Activated T-helper 9 cell treated with anti-CD3 and anti-CD28 coated beads, Interleukin-2, amount 50 U/mL, for 16 hours (primary cell): Measurements from ENCODE around the gene ALDH1A1.
"Not testable (repeated sequence)": the region's sequence is repeated elsewhere in the genome, so short reads cannot be mapped to it uniquely, and the experiment has no call there.

ENCODE experiments used
- DNase-seq: peaks from one replicate; pipeline ENCODE4 v3.0.0-alpha.2; 2020; ENCODE audit warnings: low read depth

Gene ALDH1A1

GRCh38 chr9:72943844-72944462 lies 8.9 kb downstream of the ALDH1A1 start:
- DNase-seq, result no peak

DNA sequence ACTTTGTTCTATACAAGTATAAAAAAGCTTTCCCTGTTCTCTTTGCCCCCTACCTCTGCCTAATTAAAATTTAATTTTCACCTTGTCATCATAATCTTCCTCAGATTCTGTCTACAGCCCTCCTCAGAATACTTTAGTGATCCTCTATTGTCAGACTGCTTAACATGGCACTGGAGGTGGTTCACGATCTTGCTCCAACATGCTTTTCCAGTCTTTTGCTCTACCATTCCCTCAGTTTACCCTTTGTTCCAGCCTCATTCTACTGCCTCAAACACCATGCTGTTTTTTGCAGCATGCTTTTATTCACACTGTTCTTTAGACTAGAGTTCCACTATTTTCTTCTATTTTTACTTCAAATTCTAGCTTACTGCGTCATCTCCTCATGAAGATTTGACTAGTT lies 10.4 kb downstream of the ALDH1A1 start:
- no peak for DNase-seq

- not testable (repeated sequence) for DNase-seq
These were observed 13.3 kb downstream of the ALDH1A1 start for GRCh38 chr9:72939581-72939980.

DNA sequence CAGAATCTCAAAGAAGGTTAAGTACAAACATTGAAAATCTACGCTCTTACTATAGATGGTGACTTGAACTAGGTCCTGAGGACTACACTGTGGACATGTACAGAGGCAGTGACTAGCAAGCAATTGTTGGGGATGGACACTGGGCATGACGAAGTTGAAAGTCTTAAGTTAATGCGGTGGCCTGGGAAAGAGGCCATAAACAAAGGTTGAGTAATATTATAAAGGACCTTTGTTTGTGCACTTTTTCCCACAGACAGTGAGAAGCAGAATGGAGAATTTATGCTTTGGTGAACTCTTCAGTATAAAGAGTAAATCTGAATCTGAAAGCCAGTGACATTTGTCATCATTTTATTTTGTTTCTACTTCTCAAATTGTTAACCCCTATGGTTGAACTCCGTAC lies 15.3 kb downstream of the ALDH1A1 start:
- no peak for DNase-seq

GRCh38 chr9:72936679-72937078 lies 16.2 kb downstream of the ALDH1A1 start:
- no peak for DNase-seq

- DNase-seq, result no peak
These were observed 16.6 kb downstream of the ALDH1A1 start for GRCh38 chr9:72936266-72936665.

DNA sequence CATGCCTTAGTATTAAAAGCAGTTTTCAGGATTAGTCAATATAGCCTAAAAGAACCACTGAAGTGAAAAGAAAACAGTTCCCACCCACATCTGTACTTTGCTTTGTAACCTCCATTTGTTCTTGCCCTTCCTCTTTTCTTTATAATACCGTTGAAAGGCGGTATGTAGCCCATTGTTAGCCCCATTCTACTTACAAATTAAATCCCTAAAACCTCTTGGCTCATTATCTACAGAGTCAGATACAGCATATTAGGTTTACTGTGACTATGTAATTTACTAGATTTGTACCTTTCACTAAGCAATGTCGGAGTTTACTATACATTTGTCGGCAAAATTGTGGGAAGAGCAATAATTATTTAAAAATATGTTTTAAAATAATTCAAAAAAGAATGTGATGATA lies 17.3 kb downstream of the ALDH1A1 start:
- DNase-seq, result no peak

GRCh38 chr9:72933730-72934665 lies 18.9 kb downstream of the ALDH1A1 start:
- DNase-seq, result no peak

- DNase-seq, result no peak
These were observed 20.2 kb downstream of the ALDH1A1 start for GRCh38 chr9:72932619-72933018.

GRCh38 chr9:72931897-72932296 lies 21.0 kb downstream of the ALDH1A1 start:
- no peak for DNase-seq

DNA sequence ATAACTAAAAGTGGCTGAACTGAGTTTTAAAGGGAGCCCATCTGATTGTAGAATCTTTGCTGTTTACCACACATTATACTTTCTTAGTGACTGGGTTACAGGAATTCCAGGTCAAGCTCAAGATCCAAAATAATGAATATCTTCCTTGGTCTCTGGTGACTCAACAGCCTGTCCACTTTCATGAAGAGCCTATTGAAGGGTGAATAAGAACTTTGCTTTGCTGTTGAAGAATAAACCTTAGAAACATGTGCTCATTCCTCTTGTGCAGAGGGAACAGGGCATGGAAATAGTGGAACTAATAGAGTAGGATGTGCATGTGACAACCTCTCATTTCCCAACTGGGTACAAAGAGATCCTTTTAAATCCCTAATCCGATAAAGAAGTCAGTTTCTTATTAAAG lies 21.4 kb downstream of the ALDH1A1 start:
- DNase-seq, result no peak

- DNase-seq, result no peak
These were observed 22.0 kb downstream of the ALDH1A1 start for GRCh38 chr9:72930828-72931227.

DNA sequence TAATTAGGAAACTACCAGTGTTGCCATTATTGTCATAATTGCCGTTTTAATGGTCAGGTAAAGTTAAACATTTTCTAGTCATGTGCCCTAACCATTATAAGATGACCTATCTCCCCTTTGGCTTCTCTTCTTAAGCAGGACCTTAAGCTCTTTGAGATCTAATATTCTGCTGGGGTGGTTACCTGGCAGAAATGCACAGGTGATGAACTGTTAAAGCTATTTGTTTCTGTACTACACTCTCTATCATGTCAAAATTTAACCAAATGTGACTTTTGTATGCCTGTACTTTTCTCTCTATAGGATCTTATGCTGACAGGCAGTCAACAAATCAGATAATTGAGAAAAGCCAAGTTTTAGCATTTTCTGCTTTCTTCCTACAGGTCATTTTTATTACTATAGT lies 23.3 kb downstream of the ALDH1A1 start:
- DNase-seq, result no peak

DNA sequence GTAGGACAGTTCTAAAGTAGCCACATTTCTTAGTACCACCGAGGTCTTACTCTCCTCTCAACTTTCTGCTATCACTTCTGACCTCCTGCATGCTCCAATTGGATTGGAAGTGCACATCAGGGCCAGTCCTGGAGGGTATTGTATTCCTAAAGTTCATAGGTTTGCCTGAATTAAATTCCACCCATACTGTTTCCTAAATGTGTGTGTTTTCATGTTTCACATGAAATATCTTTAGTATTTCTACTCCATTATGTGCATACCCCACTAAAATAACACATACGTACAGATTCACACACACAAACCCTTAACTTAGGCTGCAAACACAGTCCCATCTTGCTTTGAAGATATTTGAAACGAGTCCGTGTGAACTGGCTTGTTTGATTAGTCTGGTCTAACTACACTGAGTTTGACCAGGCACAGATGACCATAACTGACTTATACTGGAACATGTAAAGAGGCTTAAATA lies 24.8 kb downstream of the ALDH1A1 start:
- no peak for DNase-seq

DNA sequence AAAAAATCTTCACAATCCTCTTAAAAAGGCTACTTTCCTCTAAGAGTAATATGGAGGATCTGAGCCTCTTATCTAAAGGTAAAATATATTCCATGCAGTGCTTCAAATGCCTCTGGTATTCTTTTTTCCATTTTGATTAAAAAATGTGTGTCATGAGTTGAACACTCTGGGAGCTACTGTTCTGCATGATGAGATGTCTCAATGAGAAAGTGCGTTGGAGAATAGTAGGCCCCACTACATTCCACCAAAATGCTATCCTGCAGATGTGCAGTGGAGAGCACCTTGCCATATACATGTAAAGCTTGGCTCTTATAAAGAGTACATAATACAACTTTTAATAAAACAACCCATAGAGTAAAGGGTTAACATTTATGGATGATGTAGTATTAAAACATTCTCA lies 26.3 kb downstream of the ALDH1A1 start:
- no peak for DNase-seq

DNA sequence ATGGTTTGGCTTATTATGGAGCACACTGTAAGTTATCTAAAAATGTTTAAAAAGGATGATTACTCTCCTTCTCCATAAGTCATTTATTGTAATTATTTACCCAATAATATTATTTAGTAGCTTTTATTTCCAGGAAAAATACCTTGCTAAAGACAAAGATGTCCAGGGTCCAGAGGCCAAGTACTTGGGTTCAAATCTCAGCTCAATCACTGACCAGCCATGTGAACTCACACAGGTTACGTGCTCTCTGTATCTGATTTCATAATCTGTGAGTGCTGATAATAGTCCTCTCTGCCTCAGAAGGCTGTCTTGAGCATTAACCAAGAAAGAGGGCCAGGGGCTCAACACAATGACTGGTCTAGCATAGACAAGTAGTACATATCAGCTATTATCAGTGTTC lies 27.0 kb downstream of the ALDH1A1 start:
- no peak for DNase-seq

DNA sequence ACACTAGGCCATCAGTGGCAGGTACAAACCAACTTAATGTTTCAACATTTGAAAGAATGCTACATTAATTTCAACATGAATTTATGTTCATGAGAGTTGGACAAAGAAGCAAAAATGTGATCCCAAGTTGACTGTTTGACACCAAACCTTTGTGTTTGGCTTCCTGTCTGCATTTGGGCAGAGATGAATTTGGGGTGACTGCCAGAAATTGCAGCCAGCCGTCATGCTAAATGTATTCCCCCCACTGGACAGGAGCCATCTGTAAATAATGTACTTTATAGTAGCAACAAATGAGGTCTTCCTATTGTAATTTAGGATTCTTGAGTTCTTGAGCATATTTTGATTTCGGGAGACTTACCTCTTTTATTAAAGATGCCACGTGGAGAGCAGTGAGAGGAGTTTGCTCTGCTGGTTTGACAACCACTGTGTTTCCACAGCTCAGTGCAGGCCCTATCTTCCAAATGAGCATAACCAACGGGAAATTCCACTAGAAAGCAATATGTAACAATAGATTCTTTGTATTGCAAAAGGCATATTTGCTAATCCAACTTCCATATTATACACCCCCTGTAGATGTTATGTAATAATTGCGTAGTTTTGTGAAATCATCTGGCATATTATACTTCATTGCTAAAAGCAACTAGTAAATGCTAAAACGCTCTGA lies 27.6 kb downstream of the ALDH1A1 start:
- no peak for DNase-seq

DNA sequence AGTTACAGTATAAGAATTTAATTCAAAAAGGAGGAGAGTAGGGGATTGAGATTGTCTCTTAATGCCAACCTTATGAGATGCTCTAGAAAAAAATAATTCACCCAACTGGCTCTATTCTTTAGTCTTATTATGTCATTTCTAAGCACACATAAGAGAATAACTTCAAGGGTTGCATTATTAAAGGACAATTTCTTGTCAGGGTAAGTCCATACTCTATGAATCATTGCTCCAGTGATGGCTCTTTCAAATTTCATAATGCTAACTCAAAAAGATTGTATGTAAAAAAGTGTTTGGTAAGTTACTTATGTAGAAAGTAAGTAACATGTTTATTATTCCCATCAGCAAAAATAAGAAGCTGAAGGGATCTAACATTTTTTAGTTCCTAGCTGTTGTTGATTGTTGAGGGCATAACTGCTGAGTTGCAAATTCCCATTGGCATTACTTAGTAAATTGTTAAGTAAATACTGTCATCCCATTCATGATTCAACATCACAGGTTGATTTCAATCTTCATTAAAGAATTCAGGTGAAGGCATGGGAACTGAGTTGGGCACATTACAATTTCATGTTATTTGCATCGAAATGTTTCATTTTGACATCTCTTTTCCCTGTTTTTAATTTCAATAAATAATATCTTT lies 28.6 kb downstream of the ALDH1A1 start:
- DNase-seq, result no peak

- DNase-seq, result no peak
These were observed 29.8 kb downstream of the ALDH1A1 start for GRCh38 chr9:72923077-72923476.

DNA sequence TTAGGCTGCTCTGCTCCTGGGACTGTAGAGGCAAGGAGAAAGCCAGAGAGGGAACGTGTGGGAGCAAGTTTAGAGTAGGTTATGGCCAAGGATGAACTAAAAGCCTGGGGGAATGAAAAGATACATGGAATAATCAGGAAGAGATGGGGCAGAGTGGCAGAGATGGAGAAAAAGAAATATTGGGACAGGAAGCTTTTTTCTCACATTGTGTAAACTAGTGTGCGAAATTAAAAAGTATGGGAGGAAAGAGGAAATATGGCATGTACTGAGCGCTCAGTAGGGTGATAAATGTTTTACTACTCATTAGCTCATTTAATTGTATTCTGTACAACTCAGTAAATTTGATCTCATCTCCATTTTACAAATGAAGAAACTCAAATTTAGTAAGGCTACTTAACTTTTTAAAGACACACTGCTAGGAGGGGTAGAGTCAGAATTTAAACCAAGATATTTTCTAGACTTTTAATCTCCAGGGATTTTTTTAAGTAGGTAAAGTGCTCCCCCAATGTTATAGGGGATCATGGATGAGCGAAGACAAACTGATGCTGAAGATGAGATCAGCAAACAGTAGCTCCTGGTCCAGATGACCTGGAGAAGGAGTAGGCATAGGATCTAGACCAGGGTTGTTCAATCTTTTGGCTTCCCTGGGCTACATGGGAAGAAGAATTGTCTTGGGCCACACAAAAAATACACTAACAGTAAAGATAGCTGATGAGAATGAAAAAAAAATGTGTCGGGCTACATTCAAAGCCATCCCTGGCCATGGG lies 30.8 kb downstream of the ALDH1A1 start:
- no peak for DNase-seq

GRCh38 chr9:72919246-72919945 lies 33.5 kb downstream of the ALDH1A1 start:
- no peak for DNase-seq
